Measurements from ENCODE around the gene M1AP.

The M1AP gene, protein sequence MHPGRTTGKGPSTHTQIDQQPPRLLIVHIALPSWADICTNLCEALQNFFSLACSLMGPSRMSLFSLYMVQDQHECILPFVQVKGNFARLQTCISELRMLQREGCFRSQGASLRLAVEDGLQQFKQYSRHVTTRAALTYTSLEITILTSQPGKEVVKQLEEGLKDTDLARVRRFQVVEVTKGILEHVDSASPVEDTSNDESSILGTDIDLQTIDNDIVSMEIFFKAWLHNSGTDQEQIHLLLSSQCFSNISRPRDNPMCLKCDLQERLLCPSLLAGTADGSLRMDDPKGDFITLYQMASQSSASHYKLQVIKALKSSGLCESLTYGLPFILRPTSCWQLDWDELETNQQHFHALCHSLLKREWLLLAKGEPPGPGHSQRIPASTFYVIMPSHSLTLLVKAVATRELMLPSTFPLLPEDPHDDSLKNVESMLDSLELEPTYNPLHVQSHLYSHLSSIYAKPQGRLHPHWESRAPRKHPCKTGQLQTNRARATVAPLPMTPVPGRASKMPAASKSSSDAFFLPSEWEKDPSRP

DNA sequence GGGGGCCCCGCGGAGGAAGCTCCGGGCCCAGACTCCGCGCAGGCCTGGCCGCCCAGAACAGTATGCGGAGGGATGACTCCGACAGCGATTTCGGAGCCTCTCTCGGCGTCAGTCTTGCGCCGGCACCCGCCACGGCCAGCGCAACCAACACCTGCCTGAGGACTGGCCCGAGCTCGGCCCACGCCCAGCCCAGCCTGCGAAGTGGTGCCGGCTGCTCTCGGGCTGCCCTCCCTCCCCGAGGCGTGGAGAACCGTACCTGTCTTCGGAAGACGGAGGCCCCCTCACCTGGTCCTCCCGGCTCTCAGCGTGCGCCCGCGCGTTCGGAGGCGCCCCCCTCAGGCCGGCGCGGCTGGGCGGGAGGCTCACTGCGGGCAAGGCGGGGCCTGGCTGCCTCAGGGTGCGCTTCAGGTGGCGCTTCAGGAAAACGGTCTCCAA is at the start of gene M1AP:
Gene M1AP, minus strand, starts transcription at position 322 of the 435 bp plus-strand sequence. CDS start 8,055 bp downstream, outside the sequence.
- no peak for DNase-seq

DNA sequence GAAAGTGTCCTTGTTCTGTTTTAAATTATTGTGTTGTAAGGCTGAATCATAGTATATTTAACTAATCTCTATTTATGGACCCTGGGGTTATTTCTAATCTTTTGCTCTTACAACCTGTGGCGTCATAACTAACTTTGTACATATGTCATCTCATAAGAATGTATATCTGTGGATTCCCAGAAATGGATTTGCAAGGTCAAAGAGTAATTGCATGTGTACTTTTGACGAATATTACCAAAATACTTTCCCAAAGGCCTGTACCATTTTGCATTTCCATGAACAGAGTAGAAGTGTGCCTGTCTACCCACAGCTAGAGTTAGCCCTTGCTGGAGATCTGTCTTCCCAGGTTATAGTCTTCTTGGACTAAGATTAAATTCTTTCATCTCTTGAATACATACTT is 48.7 kb upstream of the M1AP start:
- DNase-seq = no peak

DNA sequence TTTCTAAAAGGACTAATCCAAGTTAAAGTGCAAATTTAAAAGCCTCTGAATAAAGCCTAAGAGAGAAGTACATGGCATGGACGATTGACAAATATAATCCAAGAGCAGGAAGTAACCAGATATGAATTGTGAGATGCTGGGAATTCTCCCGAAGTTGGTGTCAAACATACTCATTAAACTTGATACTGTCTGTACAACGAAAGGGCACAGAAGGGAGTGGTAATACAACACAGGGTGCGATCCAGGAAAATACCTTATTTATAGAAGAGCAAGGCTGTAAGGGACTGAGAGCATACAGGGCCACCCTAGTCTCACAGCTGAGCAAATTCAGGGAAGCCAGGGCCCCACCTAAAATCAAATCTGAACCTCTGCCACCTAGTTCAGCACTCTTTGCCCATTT is 47.5 kb upstream of the M1AP start:
- DNase-seq = no peak

DNA sequence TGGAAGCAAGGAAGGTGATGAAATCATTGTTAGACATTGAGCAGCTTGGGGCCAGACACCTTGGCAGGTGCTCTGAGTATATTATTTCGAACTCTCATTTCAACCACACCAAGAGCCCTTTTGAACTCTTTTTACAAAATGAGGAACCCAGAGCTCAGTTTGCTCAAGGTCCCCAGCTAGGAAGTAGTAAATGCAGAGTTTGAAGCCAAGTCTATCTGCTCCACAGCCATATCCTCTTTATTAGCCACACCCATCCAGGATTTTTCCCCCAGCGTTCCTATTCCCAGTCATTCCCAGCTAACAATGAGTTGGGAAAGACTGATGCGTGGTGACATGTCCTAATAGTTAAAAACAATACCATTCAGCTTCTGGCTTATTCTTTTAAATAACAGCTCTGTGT is 46.2 kb upstream of the M1AP start:
- no peak for DNase-seq

DNA sequence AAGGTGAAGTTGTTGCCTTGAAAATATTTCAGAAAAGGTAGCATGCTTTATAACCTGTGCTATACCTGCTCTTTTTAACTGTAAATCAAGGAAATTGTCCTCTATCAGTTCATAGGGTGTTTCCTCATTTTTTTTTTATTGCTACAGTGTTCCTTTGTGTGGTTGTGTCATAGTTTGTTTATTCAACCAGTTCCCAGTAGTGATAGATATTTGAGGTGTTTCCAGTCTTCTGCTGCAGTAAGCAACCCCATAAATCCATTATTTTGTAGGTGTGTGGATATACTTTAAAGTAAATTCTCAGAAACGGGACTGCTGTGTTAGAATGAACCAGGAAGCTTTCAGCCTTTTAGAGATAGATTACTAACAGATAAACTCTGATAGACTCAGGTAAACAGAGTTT is 45.5 kb upstream of the M1AP start:
- DNase-seq = no peak

DNA sequence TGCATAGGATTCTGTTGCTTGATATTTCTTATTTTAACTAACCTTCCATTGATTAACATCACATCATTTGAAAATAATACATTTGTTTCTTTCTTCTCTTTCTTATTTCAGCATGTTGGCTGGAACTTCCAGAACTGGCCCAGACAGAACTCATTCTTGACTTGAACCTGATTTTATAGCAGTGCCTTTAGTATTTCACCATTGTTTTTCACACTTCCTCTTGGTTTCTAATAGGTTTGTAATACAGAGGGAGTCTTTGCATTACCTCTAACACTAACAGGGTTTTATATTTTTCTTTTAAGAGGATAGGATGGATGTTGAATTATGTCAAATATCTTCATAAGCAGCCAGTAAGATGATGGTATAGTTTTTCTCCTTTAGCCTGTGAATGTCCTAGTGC is 45.1 kb upstream of the M1AP start:
- no peak for DNase-seq

DNA sequence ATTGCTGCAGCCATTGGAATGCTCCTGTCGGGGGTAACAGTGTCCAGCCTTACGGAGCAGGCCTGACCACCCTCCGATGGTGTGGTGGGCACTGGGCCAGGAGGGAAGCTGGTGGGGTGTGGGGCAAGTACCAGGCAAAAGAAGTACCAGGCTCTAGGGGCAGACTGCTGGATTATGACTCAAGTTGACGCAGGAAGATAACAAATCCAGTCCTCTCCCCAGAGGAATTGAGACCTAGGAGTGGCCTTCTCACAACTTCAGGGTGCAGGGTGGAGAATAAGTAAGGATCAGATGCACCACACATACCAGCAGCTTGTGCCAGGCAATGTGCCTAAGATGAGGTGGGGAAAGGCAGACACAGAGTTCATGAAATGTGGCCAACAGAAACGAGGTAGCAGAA is 43.8 kb upstream of the M1AP start:
- DNase-seq = no peak

DNA sequence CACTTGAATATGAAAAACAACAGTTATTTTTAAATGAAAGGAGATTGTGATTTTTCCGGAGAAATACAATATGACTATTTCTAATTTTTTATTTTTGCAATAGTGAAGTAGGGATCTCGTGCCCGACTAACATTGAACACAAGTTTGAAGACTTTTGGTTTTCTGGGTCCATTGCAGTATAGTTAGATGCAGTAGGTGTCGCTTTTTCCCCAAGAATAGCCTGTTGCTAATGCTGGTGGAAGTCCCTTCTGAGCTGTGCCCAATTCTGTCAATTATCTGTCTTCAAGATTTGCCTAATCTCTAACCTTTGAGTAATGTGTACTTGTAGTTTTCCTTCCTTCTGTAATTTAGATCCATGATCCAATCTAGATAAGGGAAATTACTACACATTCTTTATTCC is 42.4 kb upstream of the M1AP start:
- DNase-seq = peak; percentile 47

DNA sequence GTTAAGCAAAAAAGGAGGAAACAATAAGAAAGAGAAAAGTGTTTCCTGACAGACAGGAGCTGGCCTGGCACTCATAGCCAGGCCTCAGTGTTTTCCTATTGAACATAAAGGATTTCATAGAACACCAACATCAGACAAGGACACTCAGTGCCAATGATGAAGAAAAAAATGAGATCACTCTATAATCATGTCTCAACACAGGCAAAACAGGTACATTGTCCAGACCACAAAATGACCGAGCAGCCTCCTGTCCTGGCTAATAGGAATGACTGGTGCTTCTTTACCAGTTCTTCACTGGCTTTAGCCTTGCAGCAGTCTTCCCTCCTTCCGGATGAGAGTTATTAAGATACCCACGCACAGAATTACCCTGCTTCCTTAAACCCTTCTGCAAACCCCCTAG is 41.5 kb upstream of the M1AP start:
- DNase-seq = no peak

DNA sequence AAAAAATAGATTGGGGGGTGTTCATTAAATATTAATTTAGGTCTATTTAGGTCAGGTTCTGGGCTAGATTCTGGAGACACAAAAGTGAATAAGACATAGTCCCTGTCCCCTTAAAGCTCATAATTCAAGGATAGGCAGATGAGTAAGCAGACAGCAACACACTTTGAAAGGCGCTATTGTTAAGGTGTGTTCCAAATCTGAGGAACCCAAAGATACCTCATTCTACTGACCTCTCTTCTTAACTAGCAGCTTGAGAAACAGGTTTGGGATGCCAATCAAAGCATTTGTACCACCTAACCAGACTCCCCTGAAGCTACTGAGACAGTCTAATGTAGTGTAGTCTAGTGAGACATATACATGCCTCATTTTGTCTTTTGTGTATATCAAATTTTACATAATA is 40.8 kb upstream of the M1AP start:
- DNase-seq = no peak

DNA sequence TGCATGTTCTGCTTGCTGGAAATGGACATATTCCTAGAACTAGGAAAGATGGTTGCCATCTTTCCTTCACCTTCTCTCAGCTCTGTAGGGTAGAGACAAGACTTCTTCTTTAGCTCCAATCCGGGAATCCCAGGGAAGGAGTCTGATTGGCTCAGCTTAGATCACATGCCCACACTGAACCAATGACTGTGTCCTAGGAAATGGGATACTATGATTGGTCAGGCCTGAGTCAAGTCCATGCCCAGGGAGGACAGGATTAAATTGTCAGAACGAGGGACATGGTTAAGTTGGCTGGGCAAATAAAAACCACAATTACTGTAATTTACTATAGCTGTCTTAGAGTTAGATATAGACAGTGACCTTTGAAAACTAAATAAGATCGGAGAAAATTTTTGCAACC is 37.3 kb upstream of the M1AP start:
- DNase-seq = no peak

DNA sequence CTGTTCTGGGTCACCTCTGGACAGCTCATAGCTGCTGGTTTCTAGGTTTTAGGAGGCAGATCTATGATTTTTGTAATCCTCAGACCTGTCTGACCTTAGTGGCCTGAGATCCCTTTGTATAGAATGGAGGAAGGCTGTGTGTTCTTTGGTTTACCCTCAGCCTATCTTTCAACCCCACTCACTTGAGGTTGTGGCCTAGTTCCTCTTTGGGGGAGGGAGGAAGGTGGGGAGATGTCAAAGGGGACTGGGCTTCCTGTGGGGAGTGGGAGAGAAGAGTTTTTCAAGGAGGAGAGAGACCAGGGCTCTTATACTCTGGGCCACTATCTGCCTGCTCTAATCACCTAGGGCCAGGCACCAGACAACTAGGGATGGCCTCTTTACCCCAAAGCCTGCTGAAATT is 34.4 kb upstream of the M1AP start:
- no peak for DNase-seq

DNA sequence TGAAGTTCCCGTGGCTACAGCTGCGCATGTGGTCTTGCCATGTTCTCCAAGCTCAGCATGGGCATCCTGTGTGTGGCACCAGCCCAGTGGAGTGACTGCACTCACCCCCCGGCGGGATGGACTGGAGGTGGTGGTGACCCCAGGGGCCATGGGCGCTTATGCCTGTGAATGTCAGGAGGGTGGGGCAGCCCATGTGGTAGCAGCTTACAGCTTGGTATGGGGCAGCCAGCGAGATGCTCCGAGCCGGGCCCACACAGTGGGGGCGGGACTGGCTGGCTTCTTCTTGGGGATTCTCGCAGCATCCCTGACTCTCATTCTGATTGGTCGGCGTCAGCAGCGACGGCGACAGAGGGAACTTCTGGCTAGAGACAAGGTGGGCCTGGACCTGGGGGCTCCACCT is 31.5 kb upstream of the M1AP start:
- no peak for DNase-seq

DNA sequence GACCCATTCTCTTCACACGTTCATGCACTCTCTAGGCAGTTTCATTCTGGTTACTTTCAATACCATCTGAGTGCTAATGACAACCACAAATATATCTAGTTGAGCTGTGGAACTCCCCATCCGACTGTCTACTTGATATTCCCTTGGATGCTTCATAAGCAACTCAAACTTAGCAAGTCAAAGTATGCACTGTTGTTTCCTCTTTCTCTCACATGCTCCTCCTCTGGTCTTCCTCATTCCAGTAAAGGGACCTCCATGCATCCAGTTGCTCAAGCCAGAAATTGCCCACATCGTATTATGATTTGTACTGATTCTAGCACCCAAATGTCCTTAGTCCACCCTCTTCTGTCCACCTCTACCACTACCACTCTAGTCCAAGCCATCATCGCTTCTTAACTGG is 28.2 kb upstream of the M1AP start:
- DNase-seq = no peak

DNA sequence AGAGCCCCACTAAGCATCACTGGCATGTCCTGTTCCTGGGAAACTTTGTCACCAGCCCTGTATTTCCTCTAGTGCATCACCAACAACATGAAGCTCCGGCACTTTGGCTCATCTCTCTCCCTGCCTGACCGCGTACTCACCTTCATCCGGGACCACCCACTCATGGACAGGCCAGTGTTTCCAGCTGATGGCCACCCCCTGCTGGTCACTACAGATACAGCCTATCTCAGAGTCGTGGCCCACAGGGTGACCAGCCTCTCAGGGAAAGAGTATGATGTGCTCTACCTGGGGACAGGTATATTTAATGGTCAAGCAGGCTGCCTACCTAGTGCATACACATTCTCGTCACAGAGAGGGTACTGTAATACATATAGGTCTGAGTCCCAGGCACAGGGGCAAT is 27.0 kb upstream of the M1AP start:
- no peak for DNase-seq

DNA sequence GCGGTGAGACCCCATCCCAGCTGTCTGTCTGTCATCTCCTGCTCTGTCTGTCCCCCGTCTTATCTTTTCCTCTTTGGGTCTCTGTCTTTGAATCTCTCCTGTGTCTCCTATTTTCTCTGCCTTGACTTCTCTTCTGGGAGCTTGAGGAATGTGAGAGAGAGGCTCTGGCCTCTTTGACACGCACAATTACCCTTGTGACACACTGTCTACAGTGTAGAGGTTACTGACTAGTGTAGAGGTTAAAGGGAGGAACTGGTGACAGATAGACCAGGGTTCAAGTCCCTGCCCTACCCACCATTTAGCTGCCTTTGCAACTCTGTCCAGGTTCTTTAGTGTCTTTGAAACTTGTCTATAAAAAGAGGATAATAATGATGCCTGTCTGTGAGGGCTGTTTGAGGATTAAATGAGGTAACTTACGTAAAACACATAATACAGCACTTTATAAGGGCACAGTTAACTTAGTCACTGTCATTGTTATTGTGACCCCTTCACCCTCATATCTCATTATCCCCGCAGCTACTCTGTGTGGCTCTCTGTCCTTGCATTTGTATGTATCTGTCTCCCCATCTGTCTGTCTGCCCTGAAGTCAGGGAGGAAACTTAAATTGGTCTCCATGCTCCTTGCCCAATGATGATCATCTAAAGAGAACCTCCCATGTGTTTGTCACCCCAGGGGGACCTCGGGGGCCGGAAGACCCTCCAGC is 25.8 kb upstream of the M1AP start:
- DNase-seq = no peak

DNA sequence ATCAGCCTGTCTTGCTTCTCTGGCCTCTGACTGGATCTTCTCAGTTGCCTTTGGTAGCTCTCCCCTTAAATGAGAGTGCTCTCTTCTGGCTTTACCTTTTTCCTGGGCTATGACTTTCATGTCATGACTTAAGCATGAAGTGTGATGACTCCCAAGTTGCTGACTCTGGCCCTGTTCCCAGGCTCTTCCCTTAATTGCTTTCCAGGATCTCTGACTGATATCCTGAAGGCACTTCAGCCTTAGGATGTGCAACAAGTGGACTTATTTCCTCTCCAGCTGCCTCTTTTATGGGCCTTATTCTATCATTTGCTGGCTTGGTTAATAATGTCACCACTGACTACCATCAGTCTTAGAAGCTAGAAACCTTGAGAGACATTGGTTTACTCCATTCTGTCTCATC is 23.3 kb upstream of the M1AP start:
- DNase-seq = no peak

DNA sequence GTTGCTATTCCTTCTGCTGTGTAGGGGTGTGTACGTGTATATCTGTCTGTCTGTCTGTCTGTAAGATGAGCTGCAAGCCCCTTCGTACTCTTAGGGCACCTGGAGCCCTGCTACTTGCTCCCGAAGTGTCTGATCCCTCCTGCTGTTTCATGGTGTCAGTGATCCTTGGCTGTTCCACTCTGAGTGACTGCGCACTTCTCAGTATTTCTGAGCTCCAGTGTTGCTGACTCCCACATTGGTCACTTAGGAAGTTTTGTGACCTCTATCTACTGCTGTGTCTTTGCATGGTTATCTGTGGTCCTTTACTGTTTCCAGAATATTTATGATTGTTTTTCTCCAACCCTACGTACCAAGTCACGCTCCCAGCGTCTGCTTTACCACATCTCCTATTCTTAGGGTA is 22.1 kb upstream of the M1AP start:
- no peak for DNase-seq

DNA sequence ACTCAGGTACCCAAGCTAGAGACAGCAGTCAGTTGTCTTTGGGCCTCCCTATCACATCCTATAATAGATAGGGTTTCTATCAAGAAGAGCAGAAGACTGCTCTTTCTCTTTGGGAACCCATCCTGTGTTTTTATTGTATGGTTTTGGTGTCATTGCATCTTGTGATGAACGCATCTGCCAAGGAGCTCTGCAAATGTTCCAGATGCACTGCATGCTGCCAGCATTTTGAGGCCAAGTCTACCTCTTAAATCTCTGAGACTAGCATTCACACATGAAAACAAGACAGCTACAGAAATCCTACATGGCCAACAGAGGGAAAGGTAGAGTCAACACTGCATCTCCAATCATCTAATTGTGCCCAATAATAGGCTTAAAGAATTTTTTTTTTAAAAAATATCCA is 20.0 kb upstream of the M1AP start:
- no peak for DNase-seq

DNA sequence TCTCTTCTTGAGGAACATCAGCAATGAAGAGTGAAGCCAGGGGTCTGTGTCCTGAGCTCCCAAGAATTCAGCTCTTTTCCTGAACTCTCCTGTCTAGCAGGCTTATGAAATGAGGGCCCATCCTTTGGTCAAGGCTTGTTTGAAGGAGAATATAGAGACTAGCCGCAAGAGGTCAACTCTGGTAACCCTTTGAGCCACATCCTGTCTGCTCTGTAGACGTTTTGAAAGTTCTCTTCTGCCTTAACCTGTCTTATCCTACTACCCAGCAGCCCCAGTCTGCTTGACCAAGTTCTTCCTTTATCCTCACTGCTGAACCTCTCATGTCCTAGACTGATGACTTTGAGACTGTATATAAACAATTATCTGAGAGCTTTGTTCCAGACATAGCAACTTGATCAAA is 11.3 kb upstream of the M1AP start:
- DNase-seq = no peak

DNA sequence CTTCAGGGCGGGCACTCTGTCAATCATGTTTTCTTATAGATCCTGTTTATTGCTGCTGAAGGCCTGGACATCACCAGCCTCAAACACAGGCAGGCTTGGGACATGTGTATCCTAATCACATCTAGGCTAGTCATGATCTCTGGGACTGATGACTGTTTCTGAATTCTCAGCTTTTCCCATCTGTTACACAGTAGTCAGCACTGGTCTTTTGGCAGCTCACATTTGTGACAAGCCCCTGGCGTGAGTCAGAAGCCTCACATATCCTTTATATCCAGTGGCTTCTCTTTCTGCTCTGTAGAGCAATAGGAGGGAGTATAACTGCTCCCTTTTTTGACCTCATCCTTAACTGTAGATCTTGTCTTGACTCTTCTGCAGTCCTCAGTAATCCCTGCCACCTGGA is 10.4 kb upstream of the M1AP start:
- peak; percentile 31 for DNase-seq

DNA sequence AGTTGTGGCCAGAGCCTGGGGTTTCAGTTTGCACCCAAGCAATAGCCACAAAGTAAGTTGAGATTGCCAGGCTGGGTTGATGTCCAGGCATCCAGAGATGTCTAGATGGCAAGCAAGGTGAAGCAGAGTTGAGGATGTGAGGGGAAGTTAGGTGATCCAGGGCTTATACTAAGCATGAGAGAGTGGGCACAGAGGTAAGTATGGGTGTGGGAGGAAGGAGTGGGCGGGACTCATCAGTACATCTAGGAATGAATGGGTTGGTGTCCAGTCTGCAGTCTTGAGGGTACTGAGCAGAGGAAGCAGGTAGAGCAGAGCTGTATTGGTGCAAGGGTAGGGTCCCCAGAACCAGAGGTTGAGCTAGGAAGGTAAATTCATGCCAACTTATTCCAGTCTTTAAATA is 7.4 kb upstream of the M1AP start:
- no peak for DNase-seq

DNA sequence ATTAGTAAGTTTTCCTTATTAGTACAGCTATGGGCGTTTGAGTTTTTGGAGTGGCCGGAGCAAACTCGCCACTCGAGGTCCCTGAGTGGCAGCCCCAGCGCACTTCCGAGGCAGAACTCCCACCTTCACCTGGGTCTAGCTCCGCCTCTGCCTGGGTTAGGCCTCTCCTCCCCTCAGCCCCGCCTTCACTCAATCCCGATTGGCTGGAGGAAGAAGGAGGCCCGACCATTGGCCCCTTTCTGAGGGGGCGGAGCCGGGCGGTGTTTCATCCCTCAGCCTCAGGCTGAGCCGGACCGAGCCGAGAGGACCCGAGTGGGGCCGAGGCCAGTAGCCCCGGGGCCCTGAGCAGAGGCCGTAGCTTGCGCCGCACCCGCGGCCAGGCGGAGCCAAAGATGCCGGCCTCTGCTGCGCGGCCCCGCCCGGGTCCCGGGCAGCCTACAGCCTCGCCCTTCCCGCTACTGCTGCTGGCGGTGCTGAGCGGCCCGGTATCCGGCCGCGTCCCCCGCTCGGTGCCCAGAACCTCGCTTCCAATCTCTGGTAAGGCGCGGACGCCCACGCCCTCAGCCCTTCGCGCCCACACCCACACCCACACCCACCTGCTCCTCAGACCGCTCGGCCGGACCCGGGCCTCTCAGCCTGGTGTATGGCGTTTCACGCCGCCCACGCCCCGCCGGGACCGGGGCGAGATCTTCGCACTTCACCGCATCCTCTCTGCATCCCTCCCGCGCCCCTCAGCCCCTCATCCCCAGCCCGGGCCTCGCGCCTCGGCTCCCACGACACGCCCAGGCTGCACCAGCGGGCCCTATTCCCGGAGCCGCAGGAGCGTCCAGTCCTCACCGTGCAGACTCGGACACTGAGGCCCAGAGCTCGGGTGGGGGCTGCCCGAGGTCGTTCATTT is 6.1 kb upstream of the M1AP start, which contains the start of gene SEMA4F:
Gene SEMA4F, plus strand, starts transcription at position 263 of the 898 bp plus-strand sequence. Its CDS starts 130 bp downstream, at position 393.
- peak; percentile 96 for DNase-seq
